ENCODE results near the gene STRIT1. TPM values are rescaled to one million over a fixed set of nuclear protein-coding genes. Genes with fewer than 3 reads are reported as not detected.
A peak's percentile ranks its signal among the peaks of the same experiment; 100 is the strongest.

The STRIT1 gene
- total RNA-seq (2014; rRNA removed; shearing (Covaris generic); ENCODE audit: low replicate concordance) = not detected in 2 replicates

DNA sequence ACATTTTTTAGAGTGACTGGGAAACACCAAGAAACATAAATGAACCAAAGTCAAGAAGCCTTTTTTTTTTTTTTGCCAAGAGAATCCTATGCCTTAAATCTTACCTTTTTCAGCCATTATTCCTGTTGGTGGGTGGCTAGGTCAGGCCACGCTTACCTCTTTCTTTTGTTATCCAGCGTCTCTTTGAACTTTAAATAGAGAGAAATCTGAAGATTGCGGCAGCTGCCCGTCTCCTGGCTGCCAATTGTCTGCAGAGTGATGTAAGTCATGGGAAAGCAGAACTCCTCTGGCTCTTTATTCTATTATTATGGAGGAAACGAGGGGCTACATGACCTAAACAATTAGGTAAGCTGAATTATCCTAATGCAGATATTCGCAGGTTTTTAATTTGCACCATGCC lies at the start of gene STRIT1:
Gene STRIT1 (minus strand): TSS at position 168 of the 400 bp plus-strand sequence.
- H3K4me1 ChIP-seq (ENCODE audit: low read length) = no peaks in the 10 kb centered on the region
- H2AFZ ChIP-seq (ENCODE audit: low read length) = no peak within 1 kb of the TSS
- H3K9me2 ChIP-seq (replicated peaks; ENCODE audit: insufficient read depth, low read length) = no peaks in the 10 kb centered on the region
- H3K27ac ChIP-seq (ENCODE audit: low read length) = no peak within 1 kb of the TSS
- H3K27me3 ChIP-seq (ENCODE audit: low read length) = no peaks in the 10 kb centered on the region
- DNase-seq = no peak
- no peak within 1 kb of the TSS for H3K4me3 ChIP-seq (ENCODE audit: low read length)
- no peak within 1 kb of the TSS for H3K4me2 ChIP-seq (ENCODE audit: low read depth, low read length, poor library complexity, severe bottlenecking)
- peaks cover 9% of the 10 kb centered on the region for H3K9me3 ChIP-seq (ENCODE audit: low read length)
- H3K36me3 ChIP-seq (ENCODE audit: insufficient read depth, low read length) = no peaks in the 10 kb centered on the region
- no peak within 1 kb of the TSS for H3K9ac ChIP-seq (ENCODE audit: low read length)
- no peaks in the 10 kb centered on the region for H4K20me1 ChIP-seq (ENCODE audit: insufficient read depth, low read depth, low read length)
- no peaks in the 10 kb centered on the region for H3K79me2 ChIP-seq (ENCODE audit: low read length)

DNA sequence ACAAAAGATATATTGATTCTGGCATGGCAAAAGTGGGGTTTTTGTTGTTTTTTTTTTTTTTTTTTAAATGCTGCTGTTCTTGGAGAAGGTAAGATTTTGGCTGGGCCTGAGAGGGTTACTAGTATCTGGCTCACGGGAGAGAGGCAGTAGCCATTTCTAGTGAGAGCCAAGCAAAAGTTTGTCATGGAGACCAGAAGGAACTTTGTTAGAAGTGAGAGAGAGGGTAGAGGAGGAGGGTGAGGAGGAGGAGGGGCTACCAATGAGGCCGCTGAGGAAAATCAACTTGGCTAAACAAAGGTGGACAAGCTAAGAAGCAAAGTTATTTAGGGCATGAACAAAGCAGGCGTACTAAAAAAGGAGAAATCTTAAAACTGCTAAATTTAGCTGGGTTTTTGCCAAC lies 48.9 kb upstream of the STRIT1 start:
- Histone ChIP-seq H3K4me1 (ENCODE audit: low read length) (no peaks in the 10 kb centered on the region), H3K9ac (ENCODE audit: low read length) (no peak overlapping the region), H3K36me3 (ENCODE audit: insufficient read depth, low read length) (no peaks in the 10 kb centered on the region), H3K4me2 (ENCODE audit: low read depth, low read length, poor library complexity, severe bottlenecking) (no peak overlapping the region), H3K9me3 (ENCODE audit: low read length) (no peaks in the 10 kb centered on the region), H3K9me2 (replicated peaks; ENCODE audit: insufficient read depth, low read length) (no peaks in the 10 kb centered on the region), H3K27me3 (ENCODE audit: low read length) (no peaks in the 10 kb centered on the region), H3K79me2 (ENCODE audit: low read length) (no peaks in the 10 kb centered on the region), H4K20me1 (ENCODE audit: insufficient read depth, low read depth, low read length) (no peaks in the 10 kb centered on the region), H2AFZ (ENCODE audit: low read length) (no peak overlapping the region), H3K27ac (ENCODE audit: low read length) (no peak overlapping the region), H3K4me3 (ENCODE audit: low read length) (no peak overlapping the region)
- DNase-seq = no peak

DNA sequence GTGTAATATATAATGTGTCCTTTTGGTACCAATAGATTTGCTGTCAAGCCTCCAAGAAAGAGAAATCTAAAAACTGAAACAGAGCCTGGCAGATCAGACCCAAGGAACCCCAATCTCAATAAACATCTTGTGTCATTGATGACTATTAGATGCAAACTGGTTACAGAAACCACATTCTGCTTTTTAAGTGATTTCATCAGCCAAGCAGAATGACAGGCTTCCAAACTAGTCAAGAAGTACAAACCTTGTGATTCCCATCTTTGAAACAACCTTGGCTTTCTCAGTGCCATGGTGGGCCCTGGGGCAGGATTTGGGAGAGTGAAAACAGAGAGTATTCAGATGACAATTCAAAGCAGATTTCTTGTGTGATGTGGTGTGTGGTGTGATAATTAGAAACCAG lies 45.6 kb upstream of the STRIT1 start:
- Histone ChIP-seq H3K79me2 (ENCODE audit: low read length) (no peaks in the 10 kb centered on the region), H3K27me3 (ENCODE audit: low read length) (no peaks in the 10 kb centered on the region), H3K4me1 (ENCODE audit: low read length) (peaks cover 18% of the 10 kb centered on the region), H3K27ac (ENCODE audit: low read length) (no peak overlapping the region), H3K9me3 (ENCODE audit: low read length) (no peaks in the 10 kb centered on the region), H3K4me3 (ENCODE audit: low read length) (no peak overlapping the region), H3K36me3 (ENCODE audit: insufficient read depth, low read length) (no peaks in the 10 kb centered on the region), H4K20me1 (ENCODE audit: insufficient read depth, low read depth, low read length) (no peaks in the 10 kb centered on the region), H3K9ac (ENCODE audit: low read length) (no peak overlapping the region), H2AFZ (ENCODE audit: low read length) (no peak overlapping the region), H3K4me2 (ENCODE audit: low read depth, low read length, poor library complexity, severe bottlenecking) (no peak overlapping the region), H3K9me2 (replicated peaks; ENCODE audit: insufficient read depth, low read length) (no peaks in the 10 kb centered on the region)
- DNase-seq = no peak

DNA sequence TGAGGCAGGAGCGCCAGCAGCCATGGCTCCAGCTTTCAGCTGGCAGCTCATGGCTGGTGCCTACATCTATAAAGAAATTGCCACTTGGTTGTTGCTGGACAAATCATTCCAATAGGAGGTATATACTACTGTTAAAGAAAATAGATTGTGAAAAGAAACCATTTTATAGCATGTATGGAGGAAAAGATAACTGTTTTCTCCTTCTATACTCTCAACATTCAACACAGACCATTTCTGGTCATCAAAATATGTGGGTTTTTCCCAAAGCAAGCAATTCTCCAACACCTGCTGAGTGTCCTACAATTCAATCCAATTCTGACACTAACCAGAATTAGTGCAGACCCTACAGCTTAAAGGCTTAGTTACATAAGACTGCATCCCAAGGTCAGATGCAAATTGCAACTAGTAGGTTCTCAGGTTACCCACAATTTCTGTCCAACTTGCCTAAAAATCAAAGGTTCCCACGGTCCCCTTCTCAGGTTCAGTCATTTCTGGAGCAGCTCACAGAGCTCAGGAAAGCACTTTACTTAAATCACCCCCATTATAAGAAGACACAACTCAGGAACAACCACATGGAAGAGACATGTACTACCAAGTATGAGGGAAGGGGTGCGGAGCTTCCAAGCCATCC lies 42.4 kb upstream of the STRIT1 start:
- H3K9ac ChIP-seq (ENCODE audit: low read length) = no peak overlapping the region
- no peak overlapping the region for H3K27ac ChIP-seq (ENCODE audit: low read length)
- peaks cover 18% of the 10 kb centered on the region for H3K4me1 ChIP-seq (ENCODE audit: low read length)
- H3K36me3 ChIP-seq (ENCODE audit: insufficient read depth, low read length) = no peaks in the 10 kb centered on the region
- H3K4me3 ChIP-seq (ENCODE audit: low read length) = no peak overlapping the region
- H4K20me1 ChIP-seq (ENCODE audit: insufficient read depth, low read depth, low read length) = no peaks in the 10 kb centered on the region
- H3K9me3 ChIP-seq (ENCODE audit: low read length) = no peaks in the 10 kb centered on the region
- no peaks in the 10 kb centered on the region for H3K79me2 ChIP-seq (ENCODE audit: low read length)
- H3K4me2 ChIP-seq (ENCODE audit: low read depth, low read length, poor library complexity, severe bottlenecking) = peak overlapping the region; percentile 12
- no peaks in the 10 kb centered on the region for H3K9me2 ChIP-seq (replicated peaks; ENCODE audit: insufficient read depth, low read length)
- H2AFZ ChIP-seq (ENCODE audit: low read length) = no peak overlapping the region
- H3K27me3 ChIP-seq (ENCODE audit: low read length) = no peaks in the 10 kb centered on the region
- DNase-seq = peak; percentile 43

DNA sequence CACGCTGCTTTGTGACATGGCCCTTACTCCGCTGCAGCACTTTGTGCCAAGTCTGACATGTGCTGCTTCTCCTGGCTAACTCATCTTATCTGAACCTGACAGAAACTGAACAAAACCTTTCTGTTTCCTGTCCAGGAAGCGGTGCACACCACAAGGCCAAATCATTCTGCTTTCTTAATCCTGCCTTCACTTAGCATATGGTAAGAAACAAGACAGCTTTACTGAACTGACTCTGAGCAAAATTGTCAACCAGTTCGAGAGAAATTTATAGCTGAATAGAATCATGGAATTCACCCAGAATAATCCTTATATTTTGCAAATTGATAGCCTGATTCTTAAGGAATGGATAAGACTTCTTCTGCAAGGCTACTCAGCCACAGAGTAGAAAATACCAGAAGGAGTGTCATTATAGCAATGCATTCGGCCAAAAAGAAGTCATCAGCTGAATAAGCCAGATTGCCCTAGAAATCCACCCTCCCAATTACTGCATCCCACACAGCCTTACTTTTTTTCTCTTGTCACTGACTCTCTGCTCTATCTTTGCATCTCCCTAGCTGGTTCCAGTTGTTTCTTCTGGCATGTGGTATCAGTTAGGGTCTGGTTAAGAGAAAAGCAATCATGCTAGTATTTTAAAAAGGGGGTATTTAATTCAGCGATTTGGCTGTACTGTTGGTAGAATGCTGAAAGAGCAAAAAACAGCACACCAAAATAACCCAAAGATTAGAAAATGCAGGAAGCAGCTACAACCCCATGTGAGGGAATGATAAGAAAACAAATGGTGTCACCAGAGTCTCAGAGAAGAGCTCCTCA lies 41.6 kb upstream of the STRIT1 start:
- H3K4me2 ChIP-seq (ENCODE audit: low read depth, low read length, poor library complexity, severe bottlenecking) = peak overlapping the region; percentile 12
- no peak overlapping the region for H2AFZ ChIP-seq (ENCODE audit: low read length)
- DNase-seq = no peak
- no peak overlapping the region for H3K27ac ChIP-seq (ENCODE audit: low read length)
- H3K9ac ChIP-seq (ENCODE audit: low read length) = no peak overlapping the region
- peaks cover 18% of the 10 kb centered on the region for H3K4me1 ChIP-seq (ENCODE audit: low read length)
- H3K79me2 ChIP-seq (ENCODE audit: low read length) = no peaks in the 10 kb centered on the region
- H3K9me3 ChIP-seq (ENCODE audit: low read length) = no peaks in the 10 kb centered on the region
- H3K4me3 ChIP-seq (ENCODE audit: low read length) = no peak overlapping the region
- no peaks in the 10 kb centered on the region for H3K36me3 ChIP-seq (ENCODE audit: insufficient read depth, low read length)
- H3K27me3 ChIP-seq (ENCODE audit: low read length) = no peaks in the 10 kb centered on the region
- no peaks in the 10 kb centered on the region for H3K9me2 ChIP-seq (replicated peaks; ENCODE audit: insufficient read depth, low read length)
- no peaks in the 10 kb centered on the region for H4K20me1 ChIP-seq (ENCODE audit: insufficient read depth, low read depth, low read length)

DNA sequence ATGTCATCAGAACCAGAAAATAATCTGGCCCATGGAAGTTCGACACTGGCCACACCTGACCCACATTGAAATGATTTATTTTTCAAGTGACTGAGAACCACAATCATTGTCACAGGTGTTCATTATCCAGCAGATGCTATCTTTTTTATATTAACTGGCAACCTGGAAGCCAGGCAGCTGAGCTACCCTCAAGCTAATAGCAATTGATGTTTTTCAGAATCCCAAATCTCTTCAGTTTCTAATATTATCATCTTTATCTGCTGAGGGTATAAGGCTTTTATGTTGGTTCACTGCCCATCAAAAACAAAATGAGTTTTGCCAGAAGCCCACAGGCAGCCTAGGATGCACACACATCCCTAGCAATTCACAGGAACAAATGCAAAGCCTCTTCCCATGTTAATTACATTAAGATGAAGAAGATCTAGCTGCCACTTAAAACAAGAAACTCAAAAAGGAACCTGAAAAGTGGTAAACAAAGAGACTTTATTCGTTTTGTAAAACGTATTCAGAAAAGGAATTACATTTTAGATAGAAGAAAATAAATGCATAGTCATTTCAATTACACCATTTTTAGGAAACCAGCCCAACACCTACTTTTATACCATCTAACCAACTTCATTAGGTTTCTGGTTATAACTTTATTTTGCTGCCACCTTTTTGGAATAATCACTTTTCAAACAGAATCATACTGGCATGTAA lies 40.9 kb upstream of the STRIT1 start:
- Histone ChIP-seq H3K9me3 (ENCODE audit: low read length) (no peaks in the 10 kb centered on the region), H4K20me1 (ENCODE audit: insufficient read depth, low read depth, low read length) (no peaks in the 10 kb centered on the region), H3K79me2 (ENCODE audit: low read length) (no peaks in the 10 kb centered on the region), H3K27ac (ENCODE audit: low read length) (no peak overlapping the region), H3K4me2 (ENCODE audit: low read depth, low read length, poor library complexity, severe bottlenecking) (no peak overlapping the region), H3K36me3 (ENCODE audit: insufficient read depth, low read length) (no peaks in the 10 kb centered on the region), H2AFZ (ENCODE audit: low read length) (no peak overlapping the region), H3K9ac (ENCODE audit: low read length) (no peak overlapping the region), H3K27me3 (ENCODE audit: low read length) (no peaks in the 10 kb centered on the region), H3K4me3 (ENCODE audit: low read length) (no peak overlapping the region), H3K4me1 (ENCODE audit: low read length) (peaks cover 18% of the 10 kb centered on the region), H3K9me2 (replicated peaks; ENCODE audit: insufficient read depth, low read length) (no peaks in the 10 kb centered on the region)
- DNase-seq = no peak

DNA sequence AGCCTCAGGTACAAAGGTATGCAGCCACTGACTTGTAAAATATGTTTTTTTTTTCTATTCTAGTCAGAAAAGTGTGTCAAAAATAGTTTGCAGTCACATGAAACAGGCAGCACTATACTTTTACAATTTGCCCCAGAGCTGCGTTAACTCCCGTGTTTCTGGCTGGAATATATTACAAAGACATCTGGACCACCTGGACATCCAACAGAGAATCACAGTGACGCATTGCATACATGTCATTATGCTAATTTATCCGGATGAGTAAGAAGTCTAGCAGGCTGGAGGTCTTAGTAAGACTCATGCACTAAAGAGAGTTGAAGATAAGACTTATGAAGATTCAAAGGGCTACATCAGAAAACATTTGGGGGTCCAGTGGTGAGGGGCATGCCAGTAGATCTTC lies 39.2 kb upstream of the STRIT1 start:
- Histone ChIP-seq H2AFZ (ENCODE audit: low read length) (no peak overlapping the region), H3K4me2 (ENCODE audit: low read depth, low read length, poor library complexity, severe bottlenecking) (no peak overlapping the region), H3K4me3 (ENCODE audit: low read length) (no peak overlapping the region), H3K79me2 (ENCODE audit: low read length) (no peaks in the 10 kb centered on the region), H4K20me1 (ENCODE audit: insufficient read depth, low read depth, low read length) (no peaks in the 10 kb centered on the region), H3K9me2 (replicated peaks; ENCODE audit: insufficient read depth, low read length) (no peaks in the 10 kb centered on the region), H3K36me3 (ENCODE audit: insufficient read depth, low read length) (no peaks in the 10 kb centered on the region), H3K27me3 (ENCODE audit: low read length) (no peaks in the 10 kb centered on the region), H3K4me1 (ENCODE audit: low read length) (peaks cover 18% of the 10 kb centered on the region), H3K27ac (ENCODE audit: low read length) (no peak overlapping the region), H3K9ac (ENCODE audit: low read length) (no peak overlapping the region), H3K9me3 (ENCODE audit: low read length) (no peaks in the 10 kb centered on the region)
- no peak for DNase-seq

DNA sequence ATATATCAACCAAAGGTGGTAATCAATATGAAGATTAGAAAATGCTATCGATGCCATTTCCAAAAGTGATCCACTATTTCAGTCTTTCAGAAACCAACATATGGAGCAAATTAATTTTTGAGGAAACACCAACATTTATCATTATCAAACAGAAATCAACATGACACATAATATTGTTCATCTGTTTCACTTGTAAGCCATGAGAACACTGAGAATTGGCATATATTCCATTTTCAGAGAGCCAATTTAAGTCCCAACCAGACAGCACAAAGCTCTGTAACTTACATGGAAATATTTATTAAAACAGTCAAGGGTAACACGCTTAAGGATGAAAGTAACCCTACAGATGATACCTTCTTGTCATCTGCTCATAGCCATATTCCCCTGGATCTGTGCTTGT lies 37.6 kb upstream of the STRIT1 start:
- no peak overlapping the region for H3K4me2 ChIP-seq (ENCODE audit: low read depth, low read length, poor library complexity, severe bottlenecking)
- H3K9me2 ChIP-seq (replicated peaks; ENCODE audit: insufficient read depth, low read length) = no peaks in the 10 kb centered on the region
- H3K4me1 ChIP-seq (ENCODE audit: low read length) = peaks cover 15% of the 10 kb centered on the region
- no peak overlapping the region for H3K4me3 ChIP-seq (ENCODE audit: low read length)
- no peaks in the 10 kb centered on the region for H3K27me3 ChIP-seq (ENCODE audit: low read length)
- H2AFZ ChIP-seq (ENCODE audit: low read length) = no peak overlapping the region
- H4K20me1 ChIP-seq (ENCODE audit: insufficient read depth, low read depth, low read length) = no peaks in the 10 kb centered on the region
- H3K9me3 ChIP-seq (ENCODE audit: low read length) = no peaks in the 10 kb centered on the region
- no peak for DNase-seq
- H3K79me2 ChIP-seq (ENCODE audit: low read length) = no peaks in the 10 kb centered on the region
- H3K27ac ChIP-seq (ENCODE audit: low read length) = no peak overlapping the region
- H3K36me3 ChIP-seq (ENCODE audit: insufficient read depth, low read length) = no peaks in the 10 kb centered on the region
- no peak overlapping the region for H3K9ac ChIP-seq (ENCODE audit: low read length)

Data from Karpas-422 (cell line).